ENCODE results near the gene HIGD1B.

DNA sequence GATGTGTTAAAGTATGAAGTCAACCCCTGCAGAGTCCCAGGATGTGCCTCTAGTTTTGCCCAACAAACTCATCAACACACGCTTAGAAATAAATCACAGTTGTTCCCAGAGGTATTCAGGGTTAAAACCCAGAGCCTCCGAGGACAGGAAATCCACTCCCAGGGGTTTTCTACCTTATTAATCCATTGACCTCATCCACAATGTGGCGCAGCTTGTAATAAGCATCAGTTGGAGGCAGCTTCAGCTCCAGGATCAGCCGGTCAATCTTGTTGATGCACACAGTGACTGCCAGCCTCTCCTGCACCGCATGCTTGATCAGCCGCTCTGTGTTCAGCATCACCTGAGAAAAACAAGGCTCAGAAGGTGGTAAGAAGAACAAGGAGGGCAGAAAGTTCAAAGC lies 28.1 kb downstream of the HIGD1B start:
- TF ChIP-seq GATA2 (IDR thresholded peaks at IDR 0.05; ENCODE audit: low read depth, low read length): no peak
- TF ChIP-seq GATA3 (IDR thresholded peaks at IDR 0.05; ENCODE audit: low read depth, low read length): no peak

All from SH-SY5Y (cell line).